Mucosa of descending colon (tissue), 3 donors: ENCODE measurements around the gene IGF2BP3. TPM values are rescaled to one million over a fixed set of nuclear protein-coding genes. Genes with fewer than 3 reads are reported as not detected.
A peak's percentile ranks its signal among the peaks of the same experiment; 100 is the strongest.

Source experiments
- ATAC-seq: fragments of 200-7000 bp; cut with Tn5 transposase; one replicate; pipeline ENCODE4 v1.9.1; 2020; ENCODE audit warnings: mild to moderate bottlenecking, moderate library complexity
- DNase-seq, 3 donors: peaks; one replicate each; pipeline ENCODE4 v3.0.0-alpha.2; 2020
- H3K36me3 ChIP-seq: fragments of 200-600 bp; one replicate; pipeline ENCODE4 v1.8.0; 2021; ENCODE audit warnings: low read depth, mild to moderate bottlenecking
- H3K4me1 ChIP-seq: fragments of 200-600 bp; one replicate; pipeline ENCODE4 v1.8.0; 2021; ENCODE audit warnings: low read depth, mild to moderate bottlenecking
- H3K4me3 ChIP-seq: fragments of 200-600 bp; one replicate; pipeline ENCODE4 v1.8.0; 2021; ENCODE audit warnings: mild to moderate bottlenecking
- H3K9me3 ChIP-seq: fragments of 200-600 bp; one replicate; pipeline ENCODE4 v1.8.0; 2021; ENCODE audit warnings: mild to moderate bottlenecking
- intact Hi-C, 2 donors: fragments of 100-400 bp; cut with DNase I in 1 of 2; cut with micrococcal nuclease in 1 of 2; formaldehyde crosslinking; loops; one replicate each; pipeline versions ENCODE4 v1.11.0 to v1.11.1; 2022; cut with DNase I, micrococcal nuclease
- total RNA-seq, 3 donors: library from RNA; stranded (reverse); fragmentation: NEBNext Ultra II Directional in 2 of 3; extraction: Animal tissue kit (Norgen Biotek cat#: 25700) in 2 of 3; gene quantifications; one replicate each; pipeline versions ENCODE4 v1.2.1 to v1.2.4, GENCODE V29; 2021 to 2023
- TF ChIP-seq, protein P1 (sequence below): fragments of 200-600 bp; IDR thresholded peaks from one replicate; pipeline ENCODE4 v1.8.0; 2022; ENCODE audit warnings: antibody characterized with exemption, mild to moderate bottlenecking
- donor health status: DM: no; HTN: no; CAD: no; lungs with moderate emphysema.
- donor health status: DM: no; HTN: no; CAD: no.
- donor health status: DM: no; HTN: yes; CAD: no.

IGF2BP3 gene
- total RNA-seq, 3 donors from 2014 or later: 0.79 TPM; not detected in 2

DNA sequence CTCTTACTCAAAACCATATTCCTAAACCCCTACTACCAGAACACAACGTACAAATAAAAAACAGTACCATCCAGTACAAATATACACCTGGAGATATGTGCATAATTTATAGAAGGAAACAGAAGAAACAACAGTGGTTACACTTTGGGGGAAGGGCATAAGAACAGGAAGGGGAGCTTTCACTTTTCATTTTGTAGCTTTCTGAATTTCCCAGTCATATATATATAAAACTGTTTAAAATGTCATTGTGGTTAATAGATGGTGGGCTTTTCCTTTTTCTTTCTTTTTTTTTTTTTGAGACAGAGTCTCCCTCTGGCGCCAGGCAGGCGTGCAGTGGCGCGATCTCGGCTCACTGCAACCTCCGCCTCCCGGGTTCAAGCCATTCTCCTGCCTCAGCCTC is 124.0 kb downstream of the IGF2BP3 start:
- Histone ChIP-seq H3K4me1 (no peaks in the 10 kb centered on the region), H3K9me3 (no peaks in the 10 kb centered on the region), H3K4me3 (no peak overlapping the region), H3K36me3 (no peaks in the 10 kb centered on the region)
- intact Hi-C loops: no loop called here
- no peak for DNase-seq
- ATAC-seq: peak; percentile 59
- TF ChIP-seq, protein P1, sequence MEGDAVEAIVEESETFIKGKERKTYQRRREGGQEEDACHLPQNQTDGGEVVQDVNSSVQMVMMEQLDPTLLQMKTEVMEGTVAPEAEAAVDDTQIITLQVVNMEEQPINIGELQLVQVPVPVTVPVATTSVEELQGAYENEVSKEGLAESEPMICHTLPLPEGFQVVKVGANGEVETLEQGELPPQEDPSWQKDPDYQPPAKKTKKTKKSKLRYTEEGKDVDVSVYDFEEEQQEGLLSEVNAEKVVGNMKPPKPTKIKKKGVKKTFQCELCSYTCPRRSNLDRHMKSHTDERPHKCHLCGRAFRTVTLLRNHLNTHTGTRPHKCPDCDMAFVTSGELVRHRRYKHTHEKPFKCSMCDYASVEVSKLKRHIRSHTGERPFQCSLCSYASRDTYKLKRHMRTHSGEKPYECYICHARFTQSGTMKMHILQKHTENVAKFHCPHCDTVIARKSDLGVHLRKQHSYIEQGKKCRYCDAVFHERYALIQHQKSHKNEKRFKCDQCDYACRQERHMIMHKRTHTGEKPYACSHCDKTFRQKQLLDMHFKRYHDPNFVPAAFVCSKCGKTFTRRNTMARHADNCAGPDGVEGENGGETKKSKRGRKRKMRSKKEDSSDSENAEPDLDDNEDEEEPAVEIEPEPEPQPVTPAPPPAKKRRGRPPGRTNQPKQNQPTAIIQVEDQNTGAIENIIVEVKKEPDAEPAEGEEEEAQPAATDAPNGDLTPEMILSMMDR: no peak

DNA sequence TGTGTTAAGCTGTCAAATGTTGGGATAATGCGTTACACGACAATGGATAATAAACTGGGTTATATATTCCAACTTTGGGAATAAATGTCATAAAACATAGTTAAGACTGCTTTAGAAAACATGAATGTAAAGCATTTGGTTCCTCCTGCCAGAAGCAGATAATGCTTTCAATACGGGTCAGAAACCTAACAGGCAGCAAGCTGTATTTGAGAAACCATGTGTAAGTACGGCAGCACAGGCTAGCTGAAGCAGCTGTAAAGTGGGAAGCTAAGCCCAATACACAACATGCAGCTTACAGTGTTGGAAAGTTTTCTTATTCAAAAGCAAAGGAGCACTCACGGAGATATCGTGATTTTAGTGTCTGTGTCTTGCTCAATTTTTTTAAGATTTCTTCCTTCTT is 124.7 kb downstream of the IGF2BP3 start:
- Histone ChIP-seq H3K4me1 (no peaks in the 10 kb centered on the region), H3K36me3 (no peaks in the 10 kb centered on the region), H3K9me3 (no peaks in the 10 kb centered on the region), H3K4me3 (no peak overlapping the region)
- no peak for DNase-seq
- ATAC-seq: peak; percentile 46
- TF ChIP-seq, protein P1: no peak
- intact Hi-C loops: no loop called here

GRCh38 chr7:23343806-23344475 is 126.3 kb downstream of the IGF2BP3 start:
- intact Hi-C loops: no loop called here
- H3K9me3 ChIP-seq: no peaks in the 10 kb centered on the region
- no peaks in the 10 kb centered on the region for H3K36me3 ChIP-seq
- no peak overlapping the region for H3K4me3 ChIP-seq
- TF ChIP-seq, protein P1: no peak
- no peaks in the 10 kb centered on the region for H3K4me1 ChIP-seq
- DNase-seq: no peak
- no peak for ATAC-seq

DNA sequence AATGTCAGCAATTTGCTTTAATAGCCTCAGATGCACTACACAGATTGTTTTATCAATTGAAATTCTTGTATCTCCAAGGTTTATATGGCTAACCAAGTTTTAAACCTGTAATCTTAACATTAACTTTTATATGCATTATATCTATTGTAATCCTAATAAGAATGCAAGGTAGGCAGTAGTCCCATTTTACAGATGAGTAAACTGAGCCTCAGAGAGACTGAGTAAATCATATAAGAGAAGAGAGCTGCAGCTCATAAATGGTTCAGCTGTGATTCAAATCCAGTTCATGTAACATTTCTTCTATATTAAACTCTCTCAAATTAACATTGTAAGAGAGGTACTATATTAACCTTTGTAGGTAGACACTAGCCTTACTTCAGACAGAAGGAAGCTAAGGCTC is 127.2 kb downstream of the IGF2BP3 start:
- TF ChIP-seq, protein P1: no peak
- H3K4me3 ChIP-seq: no peak overlapping the region
- no peaks in the 10 kb centered on the region for H3K36me3 ChIP-seq
- no peaks in the 10 kb centered on the region for H3K4me1 ChIP-seq
- no peaks in the 10 kb centered on the region for H3K9me3 ChIP-seq
- DNase-seq (no peak), ATAC-seq (no peak)
- intact Hi-C loops: no loop called here

DNA sequence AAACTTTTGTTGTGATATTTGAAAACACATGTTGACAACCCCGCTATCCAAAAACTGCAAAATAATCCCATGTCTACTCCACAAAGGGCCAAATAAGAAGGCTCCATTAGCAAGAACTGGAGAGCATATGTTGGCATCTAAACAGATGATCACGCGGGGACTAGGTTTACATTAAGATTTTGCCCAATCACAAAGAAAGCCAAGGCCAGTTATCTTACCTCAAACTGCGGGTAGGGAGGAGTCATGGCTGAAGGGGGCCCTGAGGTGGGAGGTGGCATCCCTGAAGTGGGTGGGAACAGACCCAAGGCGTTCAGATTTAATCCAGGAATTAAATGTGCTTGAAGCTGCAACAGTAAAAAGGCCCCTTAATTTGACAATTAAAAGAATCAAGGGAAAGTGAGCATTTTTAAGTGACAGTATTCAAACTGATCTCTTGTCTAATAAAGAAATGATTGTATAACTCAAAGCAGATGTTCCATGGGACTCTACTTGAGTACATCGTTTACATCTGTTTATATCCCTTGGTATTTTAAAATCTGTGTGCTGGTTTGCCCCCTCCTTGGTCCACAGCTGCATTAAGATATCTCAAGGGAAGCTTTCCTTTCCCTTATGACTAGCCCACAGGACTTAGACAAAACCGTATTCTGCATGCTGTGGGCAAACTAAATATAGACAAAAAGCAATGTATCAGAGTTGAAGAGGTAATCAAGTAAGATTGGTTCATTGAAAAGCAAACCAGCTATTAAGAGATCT is 128.3 kb downstream of the IGF2BP3 start:
- Histone ChIP-seq H3K4me3 (no peak overlapping the region), H3K36me3 (no peaks in the 10 kb centered on the region), H3K4me1 (no peaks in the 10 kb centered on the region), H3K9me3 (no peaks in the 10 kb centered on the region)
- DNase-seq: no peak
- intact Hi-C loops: no loop called here
- no peak for ATAC-seq
- TF ChIP-seq, protein P1: no peak
